Embryonic facial prominence (tissue), 1 donor: ENCODE measurements around the gene RNF187.
"Not testable (repeated sequence)": the region's sequence is repeated elsewhere in the genome, so short reads cannot be mapped to it uniquely, and the experiment has no call there.

ENCODE experiments used
- DNase-seq: peaks from one replicate; pipeline ENCODE4 v3.0.0-alpha.2; 2016; ENCODE audit errors: extremely low spot score

RNF187 gene

DNA sequence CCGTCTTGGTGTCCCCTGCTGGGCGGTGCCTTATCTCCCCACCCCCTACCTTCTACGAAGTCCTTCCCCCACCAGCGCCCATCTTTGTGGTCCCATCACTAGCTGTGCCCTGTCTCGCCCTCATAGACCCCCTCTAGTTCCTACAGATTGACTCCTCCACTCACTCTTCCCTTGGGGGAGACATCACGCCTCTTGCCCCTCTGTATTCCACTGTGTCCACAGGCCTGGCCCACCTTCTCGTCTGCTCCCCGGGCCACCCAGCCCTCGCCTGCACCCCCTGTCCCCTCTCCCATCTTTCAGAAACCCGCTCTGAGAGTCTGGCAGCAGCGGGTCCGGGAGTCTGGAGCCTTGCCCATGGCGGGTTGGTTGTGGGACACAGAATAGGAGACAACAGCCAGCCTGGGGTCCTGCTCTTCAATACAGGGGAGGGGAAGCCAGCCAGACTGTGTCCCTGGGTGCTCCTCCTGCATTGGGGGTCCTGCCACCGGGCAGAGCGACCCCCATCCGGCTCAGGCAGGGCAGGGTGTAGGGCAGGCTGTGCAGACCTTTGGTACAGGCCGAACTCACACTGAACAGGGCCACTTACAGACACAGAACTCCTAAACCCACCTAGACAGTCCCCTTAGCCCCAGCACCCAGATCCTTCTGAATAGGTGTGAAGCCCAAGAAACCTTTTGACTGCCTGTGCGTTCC is 1.1 kb downstream of the RNF187 start:
- no peak for DNase-seq

DNA sequence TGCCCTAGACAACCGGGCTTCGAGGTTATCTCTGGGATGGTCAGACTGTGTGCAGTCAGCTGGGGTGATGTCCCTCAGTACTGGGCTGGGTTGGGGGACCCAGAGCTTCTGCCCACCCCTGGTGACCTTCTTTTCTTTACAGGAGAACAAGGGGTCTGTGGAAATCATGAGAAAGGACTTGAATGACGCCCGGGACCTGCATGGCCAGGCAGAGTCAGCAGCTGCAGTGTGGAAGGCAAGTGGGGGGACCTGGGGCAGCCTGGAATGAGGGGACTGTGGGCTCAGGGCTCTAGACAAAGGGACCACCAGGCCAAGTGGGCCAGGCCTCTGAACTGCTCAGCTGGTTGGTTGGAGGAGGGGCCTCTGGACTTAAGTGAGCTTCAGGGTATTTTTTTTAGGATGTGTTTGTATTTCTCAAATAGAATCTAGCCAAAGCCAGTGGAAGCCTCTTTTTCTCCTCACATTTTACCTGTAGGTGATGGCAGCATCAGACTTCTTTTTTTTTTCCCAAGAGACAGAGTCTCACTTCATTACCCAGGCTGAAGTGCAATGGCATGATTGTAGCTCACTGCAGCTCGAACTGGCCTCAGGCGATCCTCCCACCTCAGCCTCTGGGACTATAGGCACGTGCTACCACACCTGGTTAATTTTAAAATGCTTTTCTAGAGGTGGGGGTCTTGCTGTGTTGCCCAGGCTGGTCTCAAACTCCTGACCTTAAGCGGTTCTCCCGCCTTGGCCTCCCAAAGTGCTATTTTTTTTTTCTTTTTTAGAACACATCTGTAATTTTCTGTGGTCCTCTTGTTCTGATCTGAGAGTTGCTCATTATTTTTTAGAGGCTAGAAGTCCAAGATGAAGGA is 1.9 kb downstream of the RNF187 start:
- DNase-seq, result no peak

DNA sequence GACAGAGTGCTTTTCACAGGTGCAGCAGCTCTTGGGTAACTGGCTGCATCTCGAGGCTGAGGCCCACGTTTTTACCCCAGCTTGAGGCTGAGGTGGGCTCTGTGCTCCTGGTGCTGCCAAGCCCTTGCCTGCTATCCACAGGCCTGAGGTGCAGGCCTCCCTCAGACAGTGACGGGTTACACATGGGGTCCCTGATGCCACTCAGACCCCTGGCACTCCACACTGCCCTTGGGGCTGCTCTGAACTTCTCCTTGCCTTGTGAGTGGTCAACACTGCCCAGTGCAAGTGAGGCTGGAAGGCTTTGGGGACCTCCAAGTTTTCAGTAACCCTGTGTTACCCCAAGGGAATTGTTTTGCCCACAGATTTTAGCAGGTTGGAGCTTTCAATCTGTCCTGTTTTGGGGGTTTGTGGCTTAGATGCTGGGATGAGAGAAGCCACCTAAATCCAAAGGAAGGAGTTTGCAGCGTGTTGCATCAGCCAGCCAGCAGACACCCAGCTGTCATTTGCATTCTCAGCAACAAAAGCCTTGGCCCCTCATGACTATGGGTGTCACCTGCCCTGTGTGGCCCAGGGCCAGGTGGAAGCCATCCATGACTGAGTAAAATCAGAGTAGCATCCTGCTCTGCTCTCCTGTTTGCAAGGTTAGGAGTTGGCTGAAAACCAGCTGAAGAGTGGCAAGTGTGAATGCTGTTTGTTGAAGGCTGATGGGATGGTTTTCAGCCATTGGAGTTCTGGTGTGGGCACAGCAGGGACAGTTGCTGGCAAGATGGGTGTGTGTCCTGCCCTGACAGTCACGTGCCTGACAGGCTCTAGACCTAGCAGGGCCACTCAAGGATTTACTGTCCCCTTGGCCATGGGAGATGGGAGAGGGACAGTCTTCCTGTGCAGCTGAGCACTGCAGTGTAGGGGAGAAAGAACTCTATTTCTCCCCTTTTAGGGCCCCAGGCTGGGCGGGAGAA is 3.2 kb downstream of the RNF187 start:
- no peak for DNase-seq

GRCh38 chr1:228493141-228494043 is 6.2 kb downstream of the RNF187 start:
- DNase-seq, result no peak

DNA sequence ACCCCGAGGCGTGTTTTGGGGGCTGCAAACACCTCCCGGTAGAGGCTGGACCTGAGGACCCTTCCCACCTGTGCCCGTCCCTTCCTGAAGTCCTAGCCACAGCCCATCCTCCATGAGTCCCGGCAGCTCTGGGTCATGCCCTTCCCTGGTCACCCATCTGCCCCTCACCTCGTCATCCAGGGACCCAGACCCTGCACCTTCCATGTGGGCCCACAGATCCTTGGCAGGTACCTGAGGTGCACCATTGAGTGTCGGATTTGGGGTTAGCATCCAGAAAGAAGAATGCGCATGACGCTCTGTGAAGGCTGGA is 6.8 kb downstream of the RNF187 start:
- no peak for DNase-seq

DNA sequence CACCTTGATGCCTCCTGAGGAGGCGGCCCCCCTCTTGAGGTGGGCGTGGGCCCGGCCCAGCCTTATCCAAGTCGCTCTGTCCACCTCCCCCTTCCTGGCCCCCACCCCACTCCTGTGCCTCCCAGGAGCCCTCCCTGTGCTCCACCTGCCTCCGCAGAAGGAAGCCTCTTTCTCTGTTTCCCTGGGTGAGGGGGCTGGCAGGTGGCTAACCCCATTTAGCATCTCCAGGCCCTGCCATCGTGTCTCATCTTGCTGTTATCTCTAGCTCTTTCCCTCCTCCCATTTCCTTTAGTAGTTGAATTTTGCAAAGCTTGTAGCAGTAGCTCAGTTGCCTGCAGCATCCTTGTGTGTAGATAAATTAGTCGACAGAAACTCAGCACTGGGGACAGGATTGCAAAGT is 7.2 kb downstream of the RNF187 start:
- DNase-seq, result no peak

GRCh38 chr1:228494970-228495853 is 8.0 kb downstream of the RNF187 start:
- no peak for DNase-seq

- DNase-seq, result no peak
These were observed 8.9 kb downstream of the RNF187 start for GRCh38 chr1:228496084-228496483.

GRCh38 chr1:228496494-228496893 is 9.3 kb downstream of the RNF187 start:
- no peak for DNase-seq

- DNase-seq, result no peak
These were observed 10.0 kb downstream of the RNF187 start for GRCh38 chr1:228497206-228497605.

- no peak for DNase-seq
These were observed 10.6 kb downstream of the RNF187 start for GRCh38 chr1:228497817-228498216.

GRCh38 chr1:228500143-228500734 is 13.1 kb downstream of the RNF187 start:
- DNase-seq, result no peak

GRCh38 chr1:228500901-228501871 is 14.0 kb downstream of the RNF187 start:
- DNase-seq, result peak; percentile 55

DNA sequence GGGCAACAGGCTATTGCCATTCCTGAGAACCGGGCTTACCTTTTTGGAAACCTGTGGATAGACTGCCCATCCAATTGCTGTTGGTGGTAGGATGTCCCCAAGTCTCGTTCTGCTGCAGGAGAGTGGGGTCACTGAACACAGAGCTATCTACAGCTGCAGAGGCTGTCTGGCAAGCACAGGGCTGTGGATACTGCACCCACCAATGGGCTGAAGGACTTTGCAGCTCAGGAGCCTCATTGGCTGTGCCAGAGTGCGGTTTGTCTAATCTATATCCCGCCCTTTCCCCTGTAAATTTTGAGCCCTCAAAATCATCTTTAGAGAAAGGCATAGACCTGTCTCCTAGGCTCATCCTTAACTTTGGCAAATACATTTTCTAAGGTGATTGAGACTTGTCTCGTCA is 15.3 kb downstream of the RNF187 start:
- DNase-seq, result no peak

GRCh38 chr1:228505944-228506343 is 18.8 kb downstream of the RNF187 start:
- DNase-seq, result not testable (repeated sequence)

GRCh38 chr1:228507961-228508652 is 20.9 kb downstream of the RNF187 start:
- no peak for DNase-seq

GRCh38 chr1:228508840-228509415 is 21.7 kb downstream of the RNF187 start:
- DNase-seq, result no peak
